WTC11 (cell line): Measurements from ENCODE around the gene DBR1.

Source experiments
- CREB1 ChIP-seq: sonication (generic); formaldehyde crosslinking; IDR thresholded peaks from 2 replicates; pipeline ENCODE4 v1.8.0; 2023; ENCODE audit warnings: mild to moderate bottlenecking, missing genetic modification reagents
- CTCF ChIP-seq: fragments of 200-600 bp; IDR thresholded peaks from 2 replicates; pipeline ENCODE4 v1.8.0; 2022; ENCODE audit warnings: antibody characterized with exemption
- ESRRA ChIP-seq: sonication (generic); formaldehyde crosslinking; IDR thresholded peaks from 2 replicates; pipeline ENCODE4 v1.8.1; 2022; ENCODE audit warnings: mild to moderate bottlenecking, missing genetic modification reagents, borderline replicate concordance
- GABPB1 ChIP-seq: sonication (generic); formaldehyde crosslinking; IDR thresholded peaks from 2 replicates; pipeline ENCODE4 v1.8.1; 2023; ENCODE audit warnings: mild to moderate bottlenecking, missing genetic modification reagents
- SP1 ChIP-seq: sonication (generic); formaldehyde crosslinking; conservative IDR thresholded peaks from 2 replicates; pipeline ENCODE4 v1.8.1; 2022; ENCODE audit warnings: missing genetic modification reagents
- ZNF416 ChIP-seq: fragments of 250-450 bp; sonication (Bioruptor Pico); IDR thresholded peaks from 2 replicates; pipeline ENCODE4 v1.9.0; 2021; ENCODE audit warnings: mild to moderate bottlenecking, inconsistent platforms
- TF ChIP-seq, protein P1 (sequence below): sonication (generic); formaldehyde crosslinking; IDR thresholded peaks from 2 replicates; pipeline ENCODE4 v1.8.1; 2023; ENCODE audit warnings: mild to moderate bottlenecking, missing genetic modification reagents, moderate library complexity

DNA sequence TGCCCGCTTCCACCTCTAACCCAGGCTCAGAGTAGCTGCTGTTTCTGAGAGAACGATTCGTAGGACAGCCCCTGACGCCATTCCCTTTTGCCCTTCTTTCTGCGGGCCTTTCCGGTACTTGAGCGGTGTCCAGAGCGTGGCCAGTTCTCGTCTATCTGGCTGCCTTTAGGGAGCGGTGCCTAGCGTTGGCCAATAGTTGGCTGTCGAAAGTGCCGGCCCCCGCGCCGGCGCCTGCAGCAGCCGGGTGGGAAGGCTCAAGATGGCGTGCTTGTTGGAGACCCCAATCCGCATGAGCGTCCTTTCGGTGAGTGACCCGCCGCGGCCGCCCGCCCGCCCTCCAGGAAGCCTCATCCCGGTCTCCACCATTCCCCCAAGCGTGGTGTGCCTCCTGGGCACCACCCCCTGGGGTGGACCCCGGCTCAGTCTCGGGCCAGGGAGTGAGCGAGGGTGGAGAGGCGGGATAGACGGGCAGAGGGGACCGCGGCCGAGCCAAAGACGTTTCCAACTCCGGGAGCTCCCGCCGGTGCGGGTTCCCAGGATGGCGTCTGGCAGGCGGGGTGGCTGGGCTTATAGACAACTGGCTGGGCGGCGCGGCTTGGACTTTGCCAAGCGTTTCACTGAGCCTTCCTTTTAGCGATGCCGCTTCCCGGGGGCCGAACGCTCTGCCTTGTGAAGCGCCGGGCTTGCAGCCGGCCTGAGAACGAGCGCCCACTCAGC, 12.7 kb upstream of the DBR1 start, which contains the start of gene ARMC8:
- peak; percentile 64 for TF ChIP-seq SP1 (CRISPR knock-in tag)
- TF ChIP-seq CTCF = no peak
- TF ChIP-seq ZNF416 (CRISPR knock-in tag) = no peak
- no peak for TF ChIP-seq CREB1 (CRISPR knock-in tag)
- 0 out of 2 replicates have a peak, but pooled peaks have one; percentile 28 for TF ChIP-seq ESRRA (CRISPR knock-in tag)
- TF ChIP-seq GABPB1 (CRISPR knock-in tag) = no peak
- TF ChIP-seq, protein P1, sequence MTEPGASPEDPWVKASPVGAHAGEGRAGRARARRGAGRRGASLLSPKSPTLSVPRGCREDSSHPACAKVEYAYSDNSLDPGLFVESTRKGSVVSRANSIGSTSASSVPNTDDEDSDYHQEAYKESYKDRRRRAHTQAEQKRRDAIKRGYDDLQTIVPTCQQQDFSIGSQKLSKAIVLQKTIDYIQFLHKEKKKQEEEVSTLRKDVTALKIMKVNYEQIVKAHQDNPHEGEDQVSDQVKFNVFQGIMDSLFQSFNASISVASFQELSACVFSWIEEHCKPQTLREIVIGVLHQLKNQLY (CRISPR knock-in tag) = no peak
